DMS 273 (cell line): ENCODE measurements around the gene DPH2.

Experiments used
- DNase-seq: peaks from one replicate; lab custom pipeline; 2025; ENCODE audit not compliant: unreplicated experiment; lab: John Stamatoyannopoulos, UW

The DPH2 gene

DNA sequence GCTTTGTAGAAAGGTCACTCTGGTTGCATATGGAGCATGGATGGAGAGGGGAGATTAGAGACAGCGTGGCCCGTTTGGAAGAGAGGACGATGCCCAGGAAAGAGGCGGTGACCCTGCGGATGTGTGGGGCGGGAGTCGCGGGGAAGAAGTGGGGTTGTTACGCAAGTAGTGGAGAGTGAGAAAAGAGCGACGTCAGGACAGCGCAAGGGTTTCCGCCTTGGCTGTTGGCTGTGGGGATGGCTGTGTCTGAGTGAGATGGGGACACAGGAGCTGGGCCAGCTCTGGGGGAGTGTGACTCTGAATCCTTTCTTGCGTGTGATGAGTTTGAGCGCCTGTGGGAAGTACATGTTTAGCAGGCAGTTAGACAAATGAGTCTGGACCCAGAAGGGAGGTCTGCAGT, 13.0 kb downstream of the DPH2 start:
- DNase-seq, result no peak

DNA sequence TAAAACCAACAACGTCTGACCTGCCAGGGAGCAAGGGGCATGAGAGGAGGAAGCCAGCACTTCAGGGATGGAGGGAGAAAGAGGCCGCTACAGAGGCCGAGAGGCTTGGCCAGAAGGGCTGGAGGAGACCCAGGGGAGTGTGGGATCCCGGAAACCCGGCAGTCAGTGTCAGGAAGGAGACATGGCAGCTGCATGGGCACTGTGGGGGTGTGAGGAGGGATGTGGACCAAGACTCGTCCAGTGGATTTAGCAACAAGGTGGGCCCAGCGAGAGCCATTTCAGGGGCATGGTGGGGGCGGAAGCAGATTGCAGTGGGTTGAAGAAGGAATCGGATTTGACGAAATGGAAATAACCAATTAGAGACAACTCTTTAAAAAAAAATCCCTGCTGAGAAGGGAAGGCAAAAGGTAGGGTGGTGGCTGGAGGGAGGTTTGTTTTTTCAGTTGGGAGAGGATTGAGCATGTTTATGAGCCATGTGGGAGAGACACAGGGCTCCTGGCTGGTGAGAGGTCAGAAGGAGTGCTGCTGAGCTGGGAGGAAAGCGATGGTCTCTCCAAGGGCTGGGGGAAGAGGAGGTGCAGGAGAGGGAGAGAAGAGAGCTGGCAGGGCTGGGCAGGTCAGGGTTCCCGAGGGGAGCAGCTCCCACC, 13.6 kb downstream of the DPH2 start:
- DNase-seq, result no peak

DNA sequence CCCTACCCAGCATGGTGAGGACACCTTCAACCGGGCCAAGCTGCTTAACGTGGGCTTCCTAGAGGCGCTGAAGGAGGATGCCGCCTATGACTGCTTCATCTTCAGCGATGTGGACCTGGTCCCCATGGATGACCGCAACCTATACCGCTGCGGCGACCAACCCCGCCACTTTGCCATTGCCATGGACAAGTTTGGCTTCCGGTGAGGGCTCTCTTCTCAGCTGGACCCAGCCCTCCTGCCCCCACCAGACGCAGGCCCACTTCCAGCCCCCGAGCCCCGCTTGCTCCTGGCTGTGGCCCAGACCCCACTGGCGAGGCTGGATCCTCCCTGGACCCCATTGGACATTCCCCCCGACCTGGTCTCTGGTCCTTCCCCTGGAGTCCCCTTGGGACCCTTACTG, 15.0 kb downstream of the DPH2 start:
- DNase-seq, result no peak

DNA sequence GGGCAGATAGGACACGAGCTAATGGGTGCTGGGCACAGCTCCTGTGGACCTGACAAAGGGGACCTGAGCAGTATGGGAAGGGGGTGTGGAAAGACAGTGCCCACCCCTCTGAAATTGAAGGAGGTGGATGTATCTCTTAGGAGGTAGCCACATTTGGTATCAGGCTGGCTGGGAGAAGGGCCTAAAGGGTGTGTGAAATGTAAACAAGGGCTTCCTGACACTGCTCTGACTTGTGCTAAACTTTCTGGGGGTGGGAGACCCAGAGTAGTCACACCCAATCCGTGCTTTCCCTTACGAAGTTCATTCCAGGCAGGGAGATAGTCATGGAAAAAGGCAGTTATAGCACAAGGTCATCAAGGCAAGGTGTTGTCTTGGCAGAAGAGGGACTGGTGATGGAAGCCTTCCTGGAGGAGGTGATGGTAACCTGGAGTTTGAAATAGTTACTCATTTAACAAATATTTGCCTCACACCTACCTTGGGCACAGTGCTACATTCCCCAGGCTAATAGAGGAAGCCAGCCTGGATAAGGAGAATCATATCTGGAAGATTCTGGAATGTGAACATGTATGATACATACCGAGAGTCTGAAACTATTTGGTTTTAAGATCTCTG, 16.3 kb downstream of the DPH2 start:
- DNase-seq, result no peak

DNA sequence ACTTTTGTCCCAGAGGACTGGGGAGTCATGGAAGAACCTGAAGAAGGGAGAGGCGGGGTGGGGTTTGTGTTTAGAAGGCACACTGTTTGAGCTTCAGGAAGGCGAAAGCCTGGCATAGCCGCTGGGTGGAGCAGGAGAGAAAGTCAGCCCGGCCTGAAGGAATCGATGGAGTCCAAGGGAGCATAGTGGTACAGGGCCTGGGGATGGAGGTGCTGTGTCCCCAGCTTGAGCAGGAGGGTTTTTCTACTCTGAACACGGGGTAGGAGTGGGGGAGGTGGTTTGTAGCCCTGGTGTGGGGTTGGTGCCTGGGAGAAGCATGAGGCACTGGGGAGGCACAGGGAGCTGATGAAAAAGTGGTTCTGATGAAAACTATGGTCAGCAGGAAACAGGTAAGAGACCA, 16.9 kb downstream of the DPH2 start:
- DNase-seq, result no peak

DNA sequence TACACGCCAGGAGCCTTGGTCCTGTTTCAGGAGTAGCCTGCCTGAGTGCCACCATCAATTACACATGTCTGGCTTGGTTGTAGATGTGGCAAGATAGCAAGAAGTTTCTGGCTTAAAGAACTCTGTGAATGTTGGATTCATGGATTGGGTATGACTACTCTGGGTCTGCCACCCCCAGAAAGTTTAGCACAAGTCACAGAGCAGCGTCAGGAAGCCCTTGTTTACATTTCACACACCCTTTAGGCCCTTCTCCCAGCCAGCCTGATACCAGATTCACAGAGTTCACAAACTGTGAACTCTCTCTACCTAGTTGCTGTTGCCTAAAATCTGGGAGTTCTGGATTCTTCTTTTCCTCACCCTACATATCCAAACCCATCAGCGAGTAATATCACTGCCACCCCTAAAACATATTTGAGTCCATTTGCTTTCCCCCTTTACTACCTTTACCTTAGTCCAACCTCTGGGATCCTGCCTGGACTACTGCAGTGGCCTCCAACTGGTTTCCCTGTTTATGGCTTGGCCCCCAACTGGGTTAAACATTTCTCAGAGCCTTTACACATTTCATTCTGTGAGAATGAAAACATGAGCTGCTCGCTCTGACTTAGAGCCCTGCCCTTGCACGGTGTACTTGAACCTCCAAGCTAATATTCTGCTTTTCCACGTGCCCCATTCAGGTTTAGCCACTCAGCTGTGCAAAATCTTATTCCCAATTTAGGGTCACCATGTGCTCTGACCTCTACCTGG, 17.5 kb downstream of the DPH2 start:
- no peak for DNase-seq

DNA sequence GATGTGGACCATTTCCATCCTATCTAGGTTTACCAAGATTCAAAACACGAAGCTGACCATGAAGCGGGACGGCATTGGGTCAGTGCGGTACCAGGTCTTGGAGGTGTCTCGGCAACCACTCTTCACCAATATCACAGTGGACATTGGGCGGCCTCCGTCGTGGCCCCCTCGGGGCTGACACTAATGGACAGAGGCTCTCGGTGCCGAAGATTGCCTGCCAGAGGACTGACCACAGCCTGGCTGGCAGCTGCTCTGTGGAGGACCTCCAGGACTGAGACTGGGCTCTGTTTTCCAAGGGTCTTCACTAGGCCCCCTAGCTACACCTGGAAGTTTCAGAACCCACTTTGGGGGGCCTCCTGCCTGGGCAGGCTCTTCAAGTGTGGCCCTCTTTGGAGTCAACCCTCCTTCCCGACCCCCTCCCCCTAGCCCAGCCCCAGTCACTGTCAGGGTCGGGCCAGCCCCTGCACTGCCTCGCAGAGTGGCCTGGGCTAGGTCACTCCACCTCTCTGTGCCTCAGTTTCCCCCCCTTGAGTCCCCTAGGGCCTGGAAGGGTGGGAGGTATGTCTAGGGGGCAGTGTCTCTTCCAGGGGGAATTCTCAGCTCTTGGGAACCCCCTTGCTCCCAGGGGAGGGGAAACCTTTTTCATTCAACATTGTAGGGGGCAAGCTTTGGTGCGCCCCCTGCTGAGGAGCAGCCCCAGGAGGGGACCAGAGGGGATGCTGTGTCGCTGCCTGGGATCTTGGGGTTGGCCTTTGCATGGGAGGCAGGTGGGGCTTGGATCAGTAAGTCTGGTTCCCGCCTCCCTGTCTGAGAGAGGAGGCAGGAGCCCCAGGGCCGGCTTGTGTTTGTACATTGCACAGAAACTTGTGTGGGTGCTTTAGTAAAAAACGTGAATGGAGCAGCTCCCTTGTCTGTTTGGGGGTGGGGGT, 20.7 kb downstream of the DPH2 start:
- peak; percentile 66 for DNase-seq

DNA sequence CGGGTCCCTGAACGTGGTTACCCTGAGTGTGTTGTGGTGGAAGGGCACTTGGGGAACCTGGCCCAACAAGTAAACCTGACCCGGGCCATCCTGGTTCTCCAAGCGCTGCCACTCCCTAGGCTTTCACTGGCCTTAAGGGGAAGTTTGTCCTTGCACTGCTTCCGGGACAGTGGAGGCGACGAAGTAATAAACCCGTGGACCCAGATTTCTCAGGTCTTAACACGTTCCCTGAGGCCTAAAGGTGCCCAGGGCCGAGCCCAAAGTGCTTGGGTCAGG, 21.3 kb downstream of the DPH2 start:
- DNase-seq, result no peak

DNA sequence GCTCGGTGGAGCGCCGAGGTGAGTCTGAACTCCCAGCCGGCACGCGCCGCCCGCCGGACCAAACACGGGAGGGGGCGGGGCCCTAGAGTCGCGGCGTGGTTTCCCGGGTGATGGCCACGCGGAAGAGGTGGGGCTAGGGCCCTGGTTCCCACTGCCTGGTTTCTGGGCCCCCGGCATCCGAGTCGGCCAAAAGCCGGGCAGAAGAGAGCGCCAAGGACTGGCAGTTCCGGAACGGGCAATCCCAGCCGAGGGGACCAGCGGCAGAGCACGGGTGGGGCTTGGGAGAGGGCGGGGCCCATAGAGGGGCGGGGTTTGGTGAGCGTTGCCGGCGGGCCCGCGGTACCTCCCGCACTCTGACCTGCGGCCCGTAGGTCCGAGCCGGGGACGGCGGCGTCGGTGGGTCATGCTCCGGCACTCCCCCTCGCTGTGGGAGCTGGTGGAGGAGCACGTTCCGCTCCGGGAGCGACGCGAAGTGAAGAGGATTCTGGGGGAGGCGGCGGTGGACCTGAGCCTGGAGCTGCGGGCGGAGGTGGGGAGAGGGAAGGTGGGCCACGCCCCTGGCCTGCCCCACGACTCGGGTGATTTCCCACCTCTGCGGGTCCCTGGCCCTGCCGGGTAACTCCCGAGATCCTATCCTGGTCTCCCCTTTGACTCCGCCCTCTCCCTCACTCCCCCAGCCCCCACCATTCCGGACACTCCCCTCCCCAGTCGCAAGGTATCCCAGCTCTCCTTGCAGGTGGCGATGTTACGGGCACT, 21.8 kb downstream of the DPH2 start, which contains the start of gene CCDC24:
TSS of gene CCDC24 (plus strand) at position 124 of the 756 bp plus-strand sequence. CDS start at position 404, 280 bp downstream.
- peak; percentile 91 for DNase-seq

DNA sequence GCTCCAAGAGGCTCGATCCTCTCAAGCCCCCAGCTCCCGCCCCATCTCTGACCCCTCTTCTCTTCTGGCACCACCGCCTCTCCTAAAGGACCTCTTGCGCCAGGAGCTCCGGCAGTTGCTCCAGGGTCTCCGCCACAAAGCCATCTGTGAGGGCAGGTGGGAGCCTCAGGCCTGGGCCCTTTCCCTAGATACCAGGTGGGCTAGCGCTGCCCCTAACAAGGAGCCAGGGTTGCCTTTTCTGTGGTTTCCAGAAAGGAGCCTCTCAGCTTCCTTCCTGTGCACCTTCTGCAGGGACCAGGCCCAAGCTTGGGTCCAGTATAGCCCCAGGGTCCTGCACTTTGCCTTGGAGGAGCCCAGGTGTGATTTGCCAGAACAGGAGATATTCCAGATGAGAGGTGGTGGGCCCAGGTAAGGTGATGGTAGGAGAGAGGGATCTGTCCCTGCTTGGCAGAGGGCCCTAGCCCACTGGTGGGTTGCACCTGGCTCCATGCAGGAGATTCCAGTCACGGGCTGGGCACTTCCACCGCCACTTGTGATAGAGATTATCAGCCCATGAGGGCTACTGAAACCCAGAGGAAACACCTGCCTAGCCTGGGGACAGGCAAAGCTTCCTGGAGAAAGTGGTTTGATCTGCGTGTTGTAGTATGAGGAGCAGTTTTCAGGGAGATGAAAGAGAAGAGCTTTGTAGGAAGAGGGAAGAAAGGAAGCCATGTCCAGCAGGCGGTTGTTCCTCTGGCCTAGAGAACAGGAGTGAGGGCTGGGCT, 22.6 kb downstream of the DPH2 start:
- no peak for DNase-seq

DNA sequence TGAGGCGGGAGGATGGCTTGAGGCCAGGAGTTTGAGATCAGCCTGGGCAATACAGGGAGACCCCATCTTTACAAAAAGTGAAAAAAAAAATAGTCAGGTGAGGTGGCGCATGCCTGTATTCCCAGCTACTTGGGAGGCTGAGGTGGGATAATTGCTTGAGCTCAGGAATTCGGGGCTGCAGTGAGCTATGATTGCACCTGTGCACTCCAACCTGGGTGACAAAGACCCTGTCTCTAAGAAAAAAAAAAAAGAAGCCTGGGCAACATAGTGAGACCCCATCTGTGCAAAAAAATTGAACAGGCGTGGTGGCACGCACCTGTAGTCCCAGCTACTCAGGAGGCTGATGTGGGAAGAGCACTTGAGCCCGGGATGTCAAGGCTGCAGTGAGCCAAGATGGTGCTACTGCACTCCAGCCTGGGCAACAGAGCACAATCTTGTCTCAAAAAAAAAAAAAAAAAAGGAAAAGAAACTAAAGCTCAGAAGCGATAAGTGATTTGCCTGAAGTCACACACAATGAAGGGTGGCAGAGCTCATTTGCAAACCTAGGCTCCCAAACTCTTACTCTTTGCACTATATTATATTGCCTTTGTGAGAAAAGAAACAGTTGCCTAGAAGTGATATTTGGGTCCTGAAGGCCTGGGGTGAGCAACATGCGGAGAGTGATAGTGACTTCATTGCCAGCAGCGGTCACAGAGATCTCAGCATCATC, 23.6 kb downstream of the DPH2 start:
- no peak for DNase-seq

DNA sequence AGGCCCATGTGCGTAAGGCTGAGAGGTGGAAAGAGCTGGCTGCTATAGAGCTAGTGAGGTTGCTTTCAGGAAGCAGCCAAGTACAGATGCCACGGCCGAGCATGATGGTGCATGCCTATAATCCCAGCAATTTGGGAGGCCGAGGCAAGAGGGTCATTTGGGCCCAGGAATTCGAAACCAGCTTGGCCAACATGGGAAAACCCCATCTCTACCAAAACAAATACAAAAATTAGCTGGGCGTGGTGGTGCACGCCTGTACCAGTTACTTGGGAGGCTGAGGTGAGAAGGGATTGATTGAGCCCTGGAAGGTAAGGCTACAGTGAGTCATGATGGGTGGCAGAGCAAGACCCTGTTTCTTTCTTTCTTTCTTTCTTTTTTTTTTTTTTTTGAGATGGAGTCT, 24.3 kb downstream of the DPH2 start:
- no peak for DNase-seq

DNA sequence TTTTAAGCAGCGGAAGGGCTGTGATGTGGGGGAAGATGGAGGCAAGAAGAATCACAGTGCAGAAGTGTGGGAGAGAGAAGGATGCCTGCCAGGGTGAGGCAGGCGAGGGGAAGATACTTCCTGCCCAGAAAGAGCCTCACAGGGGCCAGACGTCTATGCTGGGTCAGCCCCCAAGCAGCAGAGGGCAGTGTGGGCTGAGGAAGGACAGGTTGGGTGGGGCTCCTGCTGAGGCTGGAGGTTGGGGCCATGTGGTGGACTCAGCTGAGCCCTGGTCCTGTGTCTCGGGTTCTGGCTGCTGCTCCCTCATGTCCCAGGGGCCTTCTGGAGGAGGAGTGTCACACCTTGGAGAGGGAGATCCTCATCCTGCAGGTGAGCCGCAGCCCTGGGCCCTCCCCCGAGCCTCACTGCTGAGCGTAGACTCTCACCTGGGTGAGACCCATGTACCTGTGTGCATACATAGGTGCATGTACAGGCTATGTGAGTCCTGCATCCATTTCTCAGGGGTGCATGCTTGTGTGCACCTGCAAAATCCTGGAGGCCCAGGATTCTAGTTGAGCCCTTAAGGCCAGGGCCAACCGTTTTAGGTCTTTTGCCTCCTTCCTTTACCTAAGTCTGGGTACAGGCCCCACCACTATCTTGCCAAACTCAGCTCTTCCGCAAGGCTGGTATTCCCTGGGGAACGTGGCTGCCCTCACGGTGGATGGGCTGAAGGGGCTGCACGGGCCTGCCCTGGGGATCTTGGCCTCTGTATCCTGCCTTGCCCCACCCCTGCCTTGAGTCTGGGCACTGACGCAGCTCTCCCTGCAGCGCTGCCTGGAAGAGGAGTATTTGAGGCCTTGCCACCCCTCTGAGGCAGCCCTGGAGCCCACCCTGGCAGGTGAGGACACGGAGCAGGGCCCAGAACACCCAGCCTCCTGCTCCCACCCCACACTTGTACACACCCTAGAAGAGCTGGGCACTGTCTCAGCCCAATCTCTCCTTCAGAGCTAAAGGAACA, 25.3 kb downstream of the DPH2 start:
- DNase-seq, result peak; percentile 78

DNA sequence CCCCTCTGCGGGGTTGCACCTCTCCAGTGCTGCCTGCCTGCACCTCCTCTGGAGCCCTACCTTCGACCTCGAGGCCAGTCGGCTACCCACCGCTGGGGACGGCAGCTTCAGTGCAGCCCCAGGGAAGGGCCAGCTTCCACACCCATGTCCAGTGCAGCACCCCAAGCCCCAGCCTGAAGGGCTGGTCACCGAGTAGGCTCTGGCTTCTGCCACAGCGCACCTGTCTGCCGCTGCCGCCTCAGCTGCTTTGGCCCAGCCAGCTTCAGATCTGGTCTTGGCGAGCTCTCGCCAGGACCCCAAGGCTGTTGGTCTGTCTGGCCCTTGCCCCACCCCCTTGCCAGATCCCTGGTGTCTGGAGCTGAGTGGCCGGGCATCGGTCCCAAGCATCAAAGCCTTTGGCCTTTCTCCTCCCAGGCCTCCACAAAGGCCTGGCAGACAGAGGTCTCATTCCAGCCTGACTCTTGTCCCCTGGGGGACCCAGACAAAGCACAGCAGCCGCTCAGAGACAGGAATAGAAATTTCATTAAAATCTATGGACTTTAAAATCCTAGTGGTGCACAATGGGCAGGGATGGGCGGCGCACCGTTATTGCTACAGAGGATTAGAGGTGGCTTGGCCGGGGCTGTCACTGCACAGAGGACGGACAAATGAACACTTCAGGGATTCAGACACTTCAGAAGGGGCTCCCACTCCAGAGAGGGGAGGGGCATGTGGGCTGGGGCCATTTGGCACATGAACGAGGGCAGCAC, 26.3 kb downstream of the DPH2 start:
- no peak for DNase-seq

DNA sequence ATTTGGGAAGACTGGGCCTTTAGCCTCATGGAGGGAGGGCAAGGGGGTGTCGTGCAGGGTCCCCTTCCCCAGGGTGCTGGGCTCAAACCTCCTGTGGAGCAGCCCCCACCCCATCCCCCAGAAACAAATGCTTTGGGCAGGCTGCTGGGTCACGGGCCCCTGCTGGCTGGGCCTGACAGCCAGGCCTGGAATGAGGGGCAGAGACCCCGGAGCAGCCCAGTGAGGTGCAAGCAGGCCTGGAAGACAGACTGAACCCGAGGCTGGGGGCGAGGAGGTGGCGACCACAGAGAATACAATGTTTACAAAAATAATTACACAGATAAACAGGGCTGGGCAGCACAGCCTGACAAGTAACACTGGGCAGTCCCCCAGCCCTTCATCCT, 26.9 kb downstream of the DPH2 start:
- DNase-seq, result no peak

DNA sequence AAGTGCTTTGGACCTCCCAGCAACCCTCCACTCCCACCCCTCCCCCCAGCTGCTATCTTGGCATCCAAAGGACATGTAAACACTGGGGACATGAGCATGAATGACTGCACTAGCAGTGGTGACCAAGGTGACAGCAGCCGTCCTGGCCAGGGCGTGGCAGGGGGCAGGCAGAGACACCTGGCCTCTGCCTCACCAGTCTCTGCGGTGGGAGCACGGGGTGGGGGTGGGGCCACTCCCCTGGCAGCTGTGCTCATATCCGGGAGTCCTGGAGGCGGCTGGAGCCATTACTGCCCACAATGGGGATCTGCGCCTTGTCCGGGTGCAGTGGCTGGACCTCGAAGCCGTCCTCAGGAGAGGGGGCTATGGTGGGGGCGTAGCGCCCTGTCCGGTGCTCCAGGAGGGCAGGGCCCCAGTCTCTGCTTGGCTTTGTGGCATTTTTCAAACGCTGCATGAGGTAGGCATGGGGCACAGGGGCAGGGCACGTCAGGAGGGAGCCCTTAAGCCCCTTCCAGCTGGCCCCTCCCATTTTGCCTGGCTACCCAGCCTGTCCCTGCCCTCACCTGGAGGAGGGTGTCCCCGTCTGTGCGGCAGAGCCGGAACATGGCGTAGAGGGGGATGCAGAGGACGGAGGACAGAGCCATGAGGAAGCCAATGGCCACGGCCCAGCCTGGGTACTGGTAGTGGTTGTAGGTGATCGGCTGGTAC, 27.6 kb downstream of the DPH2 start:
- DNase-seq, result no peak

DNA sequence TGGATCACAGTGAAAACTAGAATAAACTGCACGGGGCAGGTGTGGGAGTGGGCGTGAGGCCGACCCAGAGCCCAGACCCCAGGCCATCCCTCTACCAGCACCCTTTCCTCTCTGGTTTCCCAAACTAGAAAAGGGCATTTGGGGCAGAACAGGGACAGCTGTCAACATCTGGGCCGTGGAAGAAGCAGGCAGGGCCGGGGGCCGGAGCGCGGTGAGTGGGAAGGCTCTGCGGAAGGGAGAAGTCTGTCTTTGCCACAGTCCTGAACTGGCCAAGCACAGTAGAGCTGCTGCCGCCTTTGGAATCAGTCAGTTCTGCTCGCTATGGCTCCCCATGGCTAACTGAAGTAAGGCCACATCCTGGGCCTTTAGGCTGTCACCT, 28.2 kb downstream of the DPH2 start:
- DNase-seq, result no peak
